CMK (cell line): Measurements from ENCODE around the gene KRTAP10-1.
"Not testable (repeated sequence)": the region's sequence is repeated elsewhere in the genome, so short reads cannot be mapped to it uniquely, and the experiment has no call there.

Source experiments
- DNase-seq: peaks from one replicate; pipeline ENCODE4 v3.0.0-alpha.2; 2010; ENCODE audit warnings: low read depth

Gene KRTAP10-1

DNA sequence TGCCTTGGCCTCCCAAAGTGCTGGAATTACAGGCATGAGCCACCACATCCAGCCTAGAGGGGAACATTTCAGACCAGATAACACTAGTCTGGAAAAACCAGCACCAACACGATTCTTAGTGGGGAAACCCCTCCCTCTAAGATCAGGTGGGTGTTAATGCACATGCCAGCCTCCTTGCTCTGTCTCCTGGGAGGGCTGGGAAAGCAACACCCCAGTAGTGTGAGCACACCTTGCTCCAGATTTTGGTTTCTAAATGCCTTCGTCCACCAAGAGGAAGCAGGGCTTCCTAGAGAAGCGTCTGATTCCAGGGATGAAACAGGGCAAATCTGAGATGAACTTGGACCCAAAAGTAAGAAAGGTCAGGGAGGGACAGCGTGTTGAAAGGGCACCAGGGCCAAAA, 31.3 kb upstream of the KRTAP10-1 start:
- no peak for DNase-seq

DNA sequence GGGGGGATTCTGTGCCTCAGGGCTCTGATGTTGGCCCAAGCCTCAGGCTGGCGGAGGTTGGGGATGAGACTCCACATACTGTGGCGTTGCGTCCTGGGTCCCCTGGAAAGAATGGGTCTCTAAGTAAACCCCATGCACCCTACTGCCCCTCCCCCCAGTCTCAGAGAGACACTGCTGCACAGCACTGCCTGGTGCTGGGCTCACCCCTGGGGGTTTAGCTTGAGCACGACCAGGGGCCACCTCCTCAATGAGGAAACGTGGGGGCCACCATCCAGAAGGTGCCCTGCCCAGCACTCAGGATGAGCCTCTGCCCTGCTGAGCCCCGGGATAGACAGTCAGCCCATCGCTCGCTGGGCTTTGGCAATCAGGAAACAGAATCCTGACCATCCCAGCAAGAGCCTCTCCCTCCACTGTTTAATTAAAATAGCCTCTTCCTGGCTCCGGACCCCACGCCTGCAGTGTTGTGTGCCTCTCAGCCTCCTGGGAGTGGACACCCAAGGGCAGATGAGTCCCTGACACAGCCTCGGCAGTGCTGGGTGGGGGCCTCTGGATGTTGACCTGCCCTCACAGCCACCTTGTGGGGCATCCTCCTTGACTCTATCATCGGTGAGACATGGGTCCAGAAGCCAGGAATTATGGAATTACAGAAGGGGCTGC, 30.0 kb upstream of the KRTAP10-1 start:
- DNase-seq: no peak

DNA sequence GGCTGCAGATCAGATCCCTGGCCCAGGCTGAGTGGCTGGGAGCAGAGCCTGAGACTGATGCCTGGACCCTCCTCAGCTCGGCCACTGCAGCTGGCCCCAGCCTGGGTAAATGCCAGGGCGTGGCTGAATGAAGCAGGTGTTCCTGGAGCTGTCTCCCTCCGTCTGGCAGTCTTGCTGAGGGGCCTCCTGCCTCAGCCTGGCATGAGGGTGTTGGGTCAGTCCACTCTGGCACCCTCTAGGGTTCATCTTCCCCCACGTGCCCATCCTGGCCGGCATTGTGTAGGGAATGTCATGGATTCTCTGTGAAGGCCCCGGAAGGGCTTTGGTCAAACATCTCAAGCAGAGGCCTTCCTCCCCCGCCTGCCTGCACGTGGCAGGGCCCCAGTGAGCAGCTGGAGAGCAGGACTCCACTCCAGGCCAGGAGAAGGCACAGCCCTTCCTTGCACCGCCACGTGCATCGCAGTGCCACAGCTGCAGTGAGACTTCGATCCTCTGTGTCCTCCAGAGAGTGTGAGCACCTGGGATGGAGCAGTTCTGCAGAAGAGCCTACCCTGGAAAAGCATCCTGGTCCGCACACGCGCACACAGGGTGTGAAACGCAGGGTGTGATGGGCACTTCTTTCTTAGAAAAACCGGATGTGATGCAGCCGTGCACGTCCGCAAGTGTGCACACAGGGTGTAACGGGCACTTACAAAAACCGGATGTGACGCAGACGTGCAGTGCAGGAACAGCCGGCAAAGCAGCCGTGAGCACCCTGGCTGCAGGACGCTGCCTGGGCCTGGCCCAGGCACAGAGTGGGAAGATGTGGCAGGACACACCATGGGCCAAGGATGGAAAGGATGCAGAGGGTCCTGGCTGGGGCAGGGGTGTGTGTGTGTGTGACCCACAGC, 28.9 kb upstream of the KRTAP10-1 start:
- DNase-seq: no peak

DNA sequence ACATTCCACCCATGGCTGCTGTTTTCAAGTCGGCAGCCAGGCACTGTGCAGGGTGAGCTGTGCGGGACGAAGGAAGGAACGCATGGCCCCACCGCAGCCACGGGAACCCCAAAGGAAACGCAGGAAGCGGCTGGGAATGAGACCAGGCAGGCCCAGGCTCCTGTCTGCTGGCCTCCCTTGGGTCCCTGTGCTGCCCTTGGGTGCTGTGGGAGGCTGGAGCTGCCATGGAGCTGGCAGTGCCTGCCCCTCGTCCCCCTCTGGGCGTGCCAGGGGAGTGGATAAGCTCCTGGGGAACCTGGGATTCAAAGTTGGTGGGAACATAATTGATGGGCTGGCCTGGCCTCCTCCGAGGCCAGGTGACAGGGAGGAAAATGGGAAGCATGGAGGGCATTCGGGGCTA, 28.3 kb upstream of the KRTAP10-1 start:
- DNase-seq: no peak

DNA sequence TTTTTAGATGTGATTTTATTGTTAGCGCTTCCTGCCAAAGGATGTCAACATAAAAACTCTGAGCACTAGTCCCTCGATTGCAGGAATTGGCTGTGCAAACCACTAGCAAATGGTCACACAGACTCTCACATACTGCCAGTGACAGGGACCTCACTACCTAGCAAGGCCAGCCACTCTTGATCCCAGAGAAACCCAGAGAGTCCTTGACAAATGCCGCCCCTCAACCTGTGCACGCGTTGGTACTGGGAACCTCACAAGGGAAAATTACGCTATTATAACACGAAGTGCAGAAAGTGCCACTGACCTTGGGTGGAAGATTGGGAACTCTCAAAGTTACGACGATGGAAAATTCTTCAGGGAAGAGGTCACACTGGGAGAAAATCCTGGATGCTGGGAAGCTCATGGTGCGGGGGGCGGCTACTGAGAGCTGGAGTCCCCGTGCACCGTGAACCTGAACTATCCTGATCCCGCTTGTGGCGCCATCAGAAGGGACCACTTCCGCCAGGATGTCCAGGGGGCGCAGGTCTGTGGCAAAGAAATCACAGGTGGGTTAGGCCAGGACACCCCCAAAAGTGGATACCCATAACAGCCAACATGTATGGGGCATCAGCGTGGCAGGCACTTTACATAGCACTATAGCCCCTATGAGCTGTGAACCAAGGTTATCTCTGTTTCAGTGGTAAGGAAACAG, 27.6 kb upstream of the KRTAP10-1 start:
- no peak for DNase-seq

DNA sequence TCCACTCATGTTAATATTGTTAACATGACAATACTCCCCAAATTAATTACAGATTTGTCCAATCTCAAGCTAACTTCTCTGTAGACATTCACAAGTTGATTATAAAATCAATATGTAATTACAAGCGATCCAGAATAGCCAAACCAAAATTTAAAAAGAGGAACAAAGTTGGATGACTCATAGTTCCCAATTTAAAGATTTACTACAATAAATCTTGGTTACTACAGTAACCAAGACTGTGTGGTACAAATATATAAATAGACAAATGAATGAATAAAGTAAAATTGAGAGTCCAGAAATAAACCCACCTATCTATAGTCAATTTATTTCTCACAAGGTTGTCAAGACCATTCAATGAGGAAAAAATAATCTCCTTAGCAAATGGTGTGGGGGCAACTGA, 26.4 kb upstream of the KRTAP10-1 start:
- no peak for DNase-seq

DNA sequence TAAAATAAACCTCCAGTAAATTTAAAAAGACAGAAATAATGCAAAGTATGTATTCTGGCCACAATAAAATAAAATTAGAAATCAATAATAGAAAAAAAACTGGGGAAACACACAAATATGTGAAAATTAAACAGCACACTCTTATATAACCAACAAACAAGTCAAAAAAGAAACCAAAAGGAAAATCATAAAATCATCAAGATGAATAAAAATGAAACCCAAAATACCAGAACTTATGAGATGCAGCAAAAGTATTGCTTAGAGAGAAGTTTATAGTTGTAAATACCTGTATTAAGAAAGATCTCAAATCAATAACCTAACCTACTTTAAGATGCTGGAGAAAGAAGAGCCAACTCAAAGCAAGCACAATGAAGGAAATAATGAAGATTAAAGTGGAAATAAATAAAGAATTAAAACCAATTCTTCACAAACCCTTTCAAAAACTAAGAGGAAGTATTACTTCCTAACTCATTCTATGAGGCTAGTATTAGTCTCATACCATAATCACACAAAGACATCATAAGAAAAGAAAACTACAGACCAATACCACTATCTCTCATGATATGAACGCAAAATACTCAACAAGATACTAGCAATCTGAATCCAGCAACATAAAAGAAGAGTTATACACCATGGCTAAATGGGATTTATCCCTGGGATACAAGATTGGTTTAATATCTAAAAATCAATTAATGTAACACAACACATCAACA, 25.0 kb upstream of the KRTAP10-1 start:
- no peak for DNase-seq

DNA sequence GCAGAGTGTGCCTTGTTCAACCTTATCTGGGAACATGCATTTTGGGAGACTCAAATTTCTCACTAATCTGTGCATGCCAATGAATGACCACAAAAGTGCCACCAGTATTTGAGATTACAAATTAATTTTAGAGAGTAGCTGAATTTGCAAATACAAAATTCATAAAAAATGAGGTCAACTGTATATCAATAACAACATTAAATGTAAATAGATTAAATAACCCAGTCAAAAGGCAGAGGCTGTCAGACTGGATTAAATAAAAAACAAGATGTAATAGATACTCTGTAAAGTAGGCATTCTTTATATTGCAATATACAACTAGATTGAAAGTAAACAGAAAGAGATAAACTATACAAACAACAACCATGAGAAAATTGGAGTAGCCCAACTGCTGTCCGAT, 24.1 kb upstream of the KRTAP10-1 start:
- DNase-seq: no peak

DNA sequence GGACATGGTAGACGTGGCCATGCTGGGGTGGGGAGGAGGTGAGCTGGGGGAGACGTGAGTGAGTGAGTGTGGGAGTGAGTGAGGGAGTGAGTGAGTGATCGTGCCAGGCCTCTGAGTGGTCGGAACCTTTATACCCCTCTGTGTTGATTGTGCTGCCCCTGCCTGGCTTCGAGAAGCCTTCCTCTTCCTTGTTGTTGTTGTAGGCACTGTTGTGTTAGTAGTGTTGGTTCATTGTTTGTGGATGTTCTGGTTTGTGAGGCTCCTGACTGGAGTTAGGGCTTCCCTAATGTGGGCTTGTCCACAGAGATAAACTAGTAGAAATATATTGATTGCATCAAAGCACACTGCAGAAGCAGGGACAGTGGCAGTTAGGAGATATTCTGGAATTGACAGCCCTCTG, 18.7 kb upstream of the KRTAP10-1 start, which contains the start of gene KRTAP10-3:
TSS of gene KRTAP10-3 (minus strand) at position 101 of the 400 bp plus-strand sequence. CDS start at position 21, 80 bp downstream.
- DNase-seq: no peak

DNA sequence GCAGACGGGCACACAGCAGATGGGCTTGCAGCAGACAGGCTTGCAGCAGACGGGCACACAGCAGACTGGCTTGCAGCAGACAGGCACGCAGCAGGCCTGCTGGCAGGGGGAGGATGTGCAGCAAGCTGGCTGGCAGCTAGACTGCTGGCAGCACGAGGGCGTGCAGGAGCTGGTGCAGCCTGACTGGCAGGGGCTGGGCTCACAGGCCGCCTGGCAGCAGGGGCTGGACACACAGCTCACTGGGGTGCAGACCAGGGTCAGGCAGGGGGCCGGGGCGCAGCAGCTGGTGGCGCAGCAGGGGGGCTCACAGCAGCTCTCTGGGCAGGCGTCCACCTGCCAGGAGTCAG, 18.3 kb upstream of the KRTAP10-1 start:
- DNase-seq: not testable (repeated sequence)

DNA sequence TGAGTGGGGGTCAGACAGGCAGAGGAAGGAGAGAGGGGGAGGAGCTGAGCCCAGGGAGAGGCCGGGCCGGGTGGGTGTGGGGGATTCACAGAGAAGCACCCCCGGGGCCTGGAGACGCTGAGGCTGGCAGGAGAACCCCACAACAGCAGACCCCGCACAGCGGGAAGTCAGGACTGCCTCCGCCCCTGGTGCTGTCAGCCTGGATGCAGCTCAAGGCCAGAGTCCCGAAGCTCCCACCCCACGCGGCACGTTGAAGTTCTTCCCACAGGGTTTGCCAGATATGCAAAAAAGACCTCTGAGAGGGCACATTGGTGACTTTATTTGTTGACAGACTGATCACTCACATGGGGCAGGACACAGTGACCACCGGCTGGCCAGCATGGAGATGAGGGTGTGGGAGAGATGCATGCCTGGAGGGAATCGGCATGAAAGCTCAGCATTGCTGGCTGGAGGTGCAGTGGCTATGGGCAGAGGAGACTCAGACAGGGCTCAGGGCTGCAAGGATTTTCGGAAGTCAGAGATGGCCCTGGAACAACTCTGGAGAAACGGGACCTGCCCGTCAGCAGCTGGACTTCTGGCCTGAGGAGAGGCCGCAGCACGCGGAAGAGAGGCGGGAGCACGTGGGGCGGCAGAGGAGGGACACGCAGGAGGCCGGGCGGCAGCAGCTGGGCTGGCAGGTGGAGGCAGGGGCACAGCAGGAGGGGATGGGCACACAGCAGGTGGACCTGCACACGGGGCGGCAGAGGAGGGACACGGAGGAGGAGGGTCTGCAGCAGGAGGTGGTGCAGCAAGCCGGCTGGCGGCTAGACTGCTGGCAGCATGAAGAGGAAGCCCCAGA, 17.7 kb upstream of the KRTAP10-1 start:
- DNase-seq: no peak

DNA sequence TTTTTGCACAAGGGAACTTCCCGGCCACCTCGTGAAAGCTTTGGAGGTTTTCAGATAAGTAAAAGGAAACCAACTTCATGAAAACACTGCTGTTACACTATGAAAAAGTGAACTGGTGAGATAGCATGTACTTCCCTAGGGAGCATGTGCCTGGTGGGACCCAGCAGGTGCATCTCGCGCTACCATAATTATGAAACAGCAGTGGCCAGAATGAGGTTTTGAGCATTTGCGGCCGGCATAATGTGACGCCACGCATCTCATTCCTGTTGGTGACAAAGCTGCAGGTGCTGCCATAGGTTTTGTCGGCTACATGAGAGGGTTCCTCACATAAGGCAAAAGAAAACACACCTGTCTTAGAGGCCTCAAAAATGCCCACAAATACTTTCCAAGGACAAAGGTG, 16.9 kb upstream of the KRTAP10-1 start:
- DNase-seq: no peak

DNA sequence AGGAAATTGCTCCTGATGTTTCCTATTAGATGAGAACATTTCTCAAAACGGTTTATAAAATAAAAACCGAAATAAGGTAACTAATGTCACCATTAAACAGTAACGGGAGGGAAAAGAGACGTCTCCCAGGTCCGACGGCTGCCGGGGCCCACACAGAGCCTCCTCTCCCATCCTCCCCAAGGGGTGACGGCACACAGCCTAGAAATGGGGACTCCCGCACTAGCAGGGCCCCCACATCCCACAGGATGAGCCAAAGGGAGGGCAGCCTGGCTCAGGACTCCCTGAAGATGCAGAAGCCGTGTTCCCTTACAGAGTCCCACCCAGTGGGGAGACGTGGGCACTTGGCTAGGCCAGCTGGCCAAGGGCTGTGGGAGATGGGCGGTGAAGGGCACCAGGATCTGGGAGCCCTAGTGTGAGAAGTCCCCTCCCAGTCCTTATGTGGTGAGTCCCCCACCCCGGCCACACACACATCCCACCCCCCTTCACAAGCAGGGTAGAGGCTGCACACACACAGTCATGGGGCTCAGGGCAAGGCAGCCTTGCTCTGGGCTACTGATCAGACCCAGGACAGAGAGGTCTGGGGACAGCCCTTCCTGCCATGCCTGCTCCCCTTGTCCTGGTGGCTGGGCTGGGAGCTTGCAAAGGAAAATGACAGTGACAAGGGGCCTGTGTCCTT, 15.3 kb upstream of the KRTAP10-1 start:
- no peak for DNase-seq

DNA sequence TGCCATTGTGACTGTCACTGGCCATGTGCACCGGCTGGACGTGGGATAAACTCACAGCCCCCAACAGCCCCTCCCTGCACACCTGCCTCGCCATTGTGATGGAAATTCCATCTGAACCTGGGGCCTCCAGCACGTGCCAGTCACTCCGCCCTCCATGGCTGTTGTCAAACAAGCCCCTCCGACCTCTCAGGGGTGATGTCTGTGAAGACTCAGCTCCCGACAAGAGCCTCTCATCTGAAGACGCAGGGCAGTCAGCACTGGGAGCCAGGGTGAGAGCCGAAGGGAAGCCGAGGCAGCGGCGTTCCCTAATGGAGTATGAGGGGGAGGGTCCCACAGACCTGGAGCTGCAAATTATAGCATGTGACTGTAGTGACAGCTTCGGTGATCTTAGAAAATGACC, 12.7 kb upstream of the KRTAP10-1 start:
- no peak for DNase-seq

DNA sequence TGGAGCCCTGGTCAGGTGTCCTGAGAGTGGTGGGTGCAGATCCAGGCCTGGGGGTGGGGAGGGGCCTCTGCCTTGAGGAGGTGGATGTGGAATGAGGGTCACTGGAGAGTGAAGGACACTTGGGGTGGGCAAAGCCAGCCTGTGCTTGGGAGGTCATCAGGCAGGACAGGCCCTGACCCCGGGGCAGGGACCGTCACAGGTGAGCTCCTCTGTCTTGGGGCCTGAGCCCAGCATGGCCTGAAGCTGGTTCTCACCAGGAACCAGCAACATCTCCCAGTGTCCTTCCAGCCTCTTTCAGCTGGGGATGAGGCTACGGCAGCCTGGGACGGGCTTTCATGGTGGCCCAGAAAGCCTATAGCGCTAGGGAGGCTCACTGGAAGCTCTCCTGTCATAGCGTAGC, 12.1 kb upstream of the KRTAP10-1 start:
- no peak for DNase-seq

DNA sequence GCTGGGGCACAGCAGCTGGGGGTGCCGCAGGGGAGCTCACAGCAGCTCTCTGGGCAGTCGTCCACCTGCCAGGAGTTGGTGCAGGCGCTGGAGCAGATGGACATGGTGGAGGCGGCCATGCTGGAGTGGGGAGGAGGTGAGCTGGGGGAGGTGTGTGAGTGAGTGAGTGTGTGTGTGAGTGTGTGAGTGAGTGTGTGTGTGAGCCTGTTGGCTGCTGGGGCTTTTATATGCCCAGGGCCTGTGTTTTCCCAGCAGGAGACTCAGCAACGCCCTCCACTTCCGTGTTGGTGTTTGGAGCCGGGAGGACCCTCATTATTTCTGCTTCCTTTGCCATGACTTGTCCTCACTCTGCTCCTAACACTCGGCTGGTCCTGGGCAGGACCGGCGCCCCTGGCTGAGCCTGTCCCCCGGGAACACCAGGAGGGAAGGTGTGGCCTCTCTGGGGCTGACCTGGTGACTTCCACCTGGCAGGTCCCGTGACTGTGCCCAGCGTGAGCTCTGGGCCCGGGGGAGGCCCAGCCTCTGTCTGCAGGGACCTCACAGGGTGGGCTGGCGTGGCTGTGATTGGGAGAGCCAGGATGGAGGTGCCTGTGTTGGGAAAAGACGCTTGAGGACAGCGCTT, 11.5 kb upstream of the KRTAP10-1 start, which contains the start of gene KRTAP10-2:
TSS of gene KRTAP10-2 (minus strand) at position 166 of the 622 bp plus-strand sequence. CDS start at position 119, 47 bp downstream.
- no peak for DNase-seq

DNA sequence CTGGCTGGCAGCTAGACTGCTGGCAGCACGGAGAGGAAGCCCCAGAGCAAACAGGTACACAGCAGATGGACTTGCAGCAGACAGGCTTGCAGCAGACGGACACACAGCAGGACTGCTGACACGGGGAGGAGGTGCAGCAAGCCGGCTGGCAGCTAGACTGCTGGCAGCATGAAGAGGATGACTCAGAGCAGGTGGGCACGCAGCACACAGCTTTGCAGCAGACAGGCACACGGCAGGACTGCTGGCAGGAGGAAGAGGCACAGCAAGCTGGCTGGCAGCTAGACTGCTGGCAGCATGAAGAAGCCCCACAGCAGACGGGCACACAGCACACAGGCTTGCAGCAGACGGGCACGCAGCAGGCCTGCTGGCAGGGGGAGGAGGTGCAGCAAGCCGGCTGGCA, 10.8 kb upstream of the KRTAP10-1 start:
- no peak for DNase-seq

DNA sequence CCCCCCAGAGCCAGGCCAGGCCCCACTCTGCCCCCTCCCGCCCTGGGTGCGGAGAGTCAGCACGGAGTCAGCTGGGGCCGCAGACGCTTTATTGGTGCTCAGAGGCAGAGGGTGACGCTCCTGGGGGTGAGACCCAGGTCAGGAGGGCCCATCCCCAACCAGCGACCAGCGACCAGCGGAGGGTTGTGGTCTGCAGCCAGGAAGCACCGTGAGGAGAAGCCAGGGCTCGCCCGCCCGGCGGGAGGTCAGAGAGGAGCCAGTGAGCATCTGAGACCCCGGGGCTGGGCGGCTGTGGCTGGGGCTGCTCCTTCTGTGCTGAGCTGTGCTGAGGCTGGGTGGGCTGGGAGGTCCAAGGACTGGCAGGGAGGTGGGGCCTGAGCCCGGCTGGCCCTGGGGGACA, 10.3 kb upstream of the KRTAP10-1 start:
- not testable (repeated sequence) for DNase-seq

DNA sequence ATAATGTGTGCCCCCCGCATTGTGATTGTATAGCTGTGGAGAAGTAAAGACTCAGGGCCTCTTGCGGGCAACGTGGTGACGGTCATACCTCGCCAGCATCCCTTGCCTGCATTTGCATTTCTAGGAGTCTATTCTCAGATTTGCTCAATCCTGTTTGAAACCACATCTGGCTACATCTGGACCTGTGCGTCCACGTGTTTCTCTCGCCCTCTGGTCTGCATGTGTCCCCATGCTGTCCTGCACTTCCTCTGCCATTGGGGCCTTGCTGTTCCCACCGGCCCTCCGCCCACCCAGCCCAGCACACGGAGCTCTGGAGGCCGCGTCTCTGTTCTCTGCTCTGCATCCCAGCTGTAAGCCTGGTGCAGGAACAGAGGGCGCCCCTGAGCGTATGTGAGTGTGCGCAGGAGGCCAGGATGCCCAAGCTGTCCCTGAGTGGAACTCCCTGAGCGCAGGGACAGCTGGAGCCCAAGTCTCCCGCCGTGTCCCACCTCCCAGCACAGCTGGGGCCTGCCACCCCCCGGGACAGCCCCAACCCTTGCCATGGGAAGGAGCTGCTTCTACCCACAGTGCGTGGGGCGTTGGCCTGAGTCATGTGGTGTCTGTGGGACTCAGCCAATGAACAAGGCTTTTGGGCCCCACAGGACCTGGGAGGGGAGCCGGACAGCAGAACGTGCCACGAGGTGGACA, 9.7 kb upstream of the KRTAP10-1 start:
- no peak for DNase-seq

DNA sequence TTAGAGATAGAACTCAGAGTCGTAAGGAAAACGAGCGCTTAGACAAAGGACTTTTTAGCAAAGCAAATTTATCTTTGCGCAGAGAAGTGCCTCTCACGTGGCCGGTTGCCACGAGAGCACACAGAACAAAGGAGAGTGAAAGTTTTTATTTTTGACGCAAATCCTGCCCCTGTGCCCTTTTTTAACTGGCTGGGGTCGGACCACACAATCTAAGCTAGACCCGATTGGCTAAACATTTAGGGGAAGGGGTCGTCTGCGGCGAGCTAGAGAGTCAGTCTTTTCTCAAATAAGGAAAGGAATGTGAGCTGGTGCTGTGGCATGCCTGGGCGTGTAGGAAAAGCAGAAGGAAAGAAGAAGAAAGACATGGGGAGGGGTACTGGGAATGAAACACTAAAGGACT, 8.9 kb upstream of the KRTAP10-1 start:
- DNase-seq: no peak
